HL-60 (cell line): ENCODE measurements around the gene UBAP1L.

ENCODE experiments used
- SPI1 ChIP-seq: IDR thresholded peaks from 2 replicates; pipeline ENCODE4 v1.6.1; 2012; ENCODE audit warnings: low read depth, mild to moderate bottlenecking, borderline replicate concordance
- TF ChIP-seq, protein P1 (sequence below): IDR thresholded peaks from one replicate; pipeline ENCODE4 v1.5.1; 2011; ENCODE audit warnings: low read length, control low read depth, inconsistent platforms; ENCODE audit not compliant: insufficient read depth

DNA sequence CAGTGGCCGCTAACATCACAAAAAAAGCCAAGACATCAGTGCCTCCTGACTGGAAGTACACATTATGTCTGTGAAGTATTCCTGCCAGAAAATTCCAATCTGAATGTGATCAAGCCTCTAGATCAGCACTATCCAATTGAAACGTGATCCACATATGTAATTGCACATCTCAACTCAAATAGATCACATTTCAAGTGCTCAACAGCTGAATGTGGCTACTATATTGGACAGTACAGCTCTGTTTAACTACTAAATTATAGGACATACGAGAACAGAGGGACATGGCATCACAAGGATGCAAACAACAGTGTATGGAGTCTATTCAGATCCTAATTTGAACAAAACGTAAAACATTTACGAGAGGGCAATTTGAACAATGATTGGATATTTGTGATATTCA is 542 bp upstream of the UBAP1L start:
- TF ChIP-seq, protein P1, sequence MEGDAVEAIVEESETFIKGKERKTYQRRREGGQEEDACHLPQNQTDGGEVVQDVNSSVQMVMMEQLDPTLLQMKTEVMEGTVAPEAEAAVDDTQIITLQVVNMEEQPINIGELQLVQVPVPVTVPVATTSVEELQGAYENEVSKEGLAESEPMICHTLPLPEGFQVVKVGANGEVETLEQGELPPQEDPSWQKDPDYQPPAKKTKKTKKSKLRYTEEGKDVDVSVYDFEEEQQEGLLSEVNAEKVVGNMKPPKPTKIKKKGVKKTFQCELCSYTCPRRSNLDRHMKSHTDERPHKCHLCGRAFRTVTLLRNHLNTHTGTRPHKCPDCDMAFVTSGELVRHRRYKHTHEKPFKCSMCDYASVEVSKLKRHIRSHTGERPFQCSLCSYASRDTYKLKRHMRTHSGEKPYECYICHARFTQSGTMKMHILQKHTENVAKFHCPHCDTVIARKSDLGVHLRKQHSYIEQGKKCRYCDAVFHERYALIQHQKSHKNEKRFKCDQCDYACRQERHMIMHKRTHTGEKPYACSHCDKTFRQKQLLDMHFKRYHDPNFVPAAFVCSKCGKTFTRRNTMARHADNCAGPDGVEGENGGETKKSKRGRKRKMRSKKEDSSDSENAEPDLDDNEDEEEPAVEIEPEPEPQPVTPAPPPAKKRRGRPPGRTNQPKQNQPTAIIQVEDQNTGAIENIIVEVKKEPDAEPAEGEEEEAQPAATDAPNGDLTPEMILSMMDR, result no peak
- TF ChIP-seq SPI1, result no peak
